ENCODE measurements around the gene ADAMTSL3. TPM values are rescaled to one million over a fixed set of nuclear protein-coding genes. Genes with fewer than 3 reads are reported as not detected.
A peak's percentile ranks its signal among the peaks of the same experiment; 100 is the strongest.

The ADAMTSL3 gene
- total and polyA plus RNA-seq, 8 donors, result 10.5 to 27.6 (median 17.4) TPM

GRCh38 chr15:83655237-83655616, 1.3 kb downstream of the ADAMTSL3 start:
- Histone ChIP-seq H3K4me1 (no peaks in the 10 kb centered on the region), H3K27me3 (peaks cover 0 to 48% of the 10 kb centered on the region in 2 donors), H3K27ac (no peak overlapping the region), H3K9me3 (no peaks in the 10 kb centered on the region), H3K36me3 (no peaks in the 10 kb centered on the region), H3K4me3 (peak overlapping the region in 1 of 2 donors; percentile 37)
- intact Hi-C loops (cut with DNase I), result no loop called here
- no peak for TF ChIP-seq CTCF (IDR thresholded peaks at IDR 0.05)
- ATAC-seq, result no peak
- DNase-seq, result no peak

GRCh38 chr15:83656192-83656591, 2.3 kb downstream of the ADAMTSL3 start:
- no peaks in the 10 kb centered on the region for H3K36me3 ChIP-seq
- ATAC-seq (no peak), DNase-seq (no peak)
- no peak for TF ChIP-seq CTCF (IDR thresholded peaks at IDR 0.05)
- H3K27me3 ChIP-seq, result peaks cover 0 to 48% of the 10 kb centered on the region in 2 donors
- intact Hi-C loops (cut with DNase I), result no loop called here
- no peaks in the 10 kb centered on the region for H3K4me1 ChIP-seq
- no peak overlapping the region for H3K4me3 ChIP-seq
- H3K9me3 ChIP-seq, result peaks cover 0 to 2% of the 10 kb centered on the region in 2 donors
- H3K27ac ChIP-seq, result no peak overlapping the region

- TF ChIP-seq CTCF (IDR thresholded peaks at IDR 0.05), result no peak
- ATAC-seq (no peak), DNase-seq (no peak)
- peaks cover 0 to 43% of the 10 kb centered on the region in 2 donors for H3K27me3 ChIP-seq
- no peak overlapping the region for H3K4me3 ChIP-seq
- no peaks in the 10 kb centered on the region for H3K4me1 ChIP-seq
- H3K9me3 ChIP-seq, result peaks cover 0 to 2% of the 10 kb centered on the region in 2 donors
- no peak overlapping the region for H3K27ac ChIP-seq
- intact Hi-C loops (cut with DNase I), result no loop called here
- H3K36me3 ChIP-seq, result no peaks in the 10 kb centered on the region
Measured at GRCh38 chr15:83656943-83657528, 3.1 kb downstream of the ADAMTSL3 start.

GRCh38 chr15:83657549-83657948, 3.6 kb downstream of the ADAMTSL3 start:
- peaks cover 0 to 40% of the 10 kb centered on the region in 2 donors for H3K27me3 ChIP-seq
- no peaks in the 10 kb centered on the region for H3K4me1 ChIP-seq
- intact Hi-C loops (cut with DNase I), result no loop called here
- H3K36me3 ChIP-seq, result no peaks in the 10 kb centered on the region
- no peak for TF ChIP-seq CTCF (IDR thresholded peaks at IDR 0.05)
- no peak for ATAC-seq
- H3K9me3 ChIP-seq, result peaks cover 0 to 2% of the 10 kb centered on the region in 2 donors
- H3K4me3 ChIP-seq, result no peak overlapping the region
- H3K27ac ChIP-seq, result no peak overlapping the region
- DNase-seq, result no peak

- no peaks in the 10 kb centered on the region for H3K4me1 ChIP-seq
- no peak for DNase-seq
- ATAC-seq, result no peak
- no peak for TF ChIP-seq CTCF (IDR thresholded peaks at IDR 0.05)
- H3K4me3 ChIP-seq, result no peak overlapping the region
- H3K27ac ChIP-seq, result no peak overlapping the region
- H3K27me3 ChIP-seq, result peaks cover 0 to 29% of the 10 kb centered on the region in 2 donors
- H3K9me3 ChIP-seq, result peaks cover 0 to 2% of the 10 kb centered on the region in 2 donors
- H3K36me3 ChIP-seq, result no peaks in the 10 kb centered on the region
- intact Hi-C loops (cut with DNase I), result no loop called here
Measured at GRCh38 chr15:83658430-83659416, 4.8 kb downstream of the ADAMTSL3 start.
